HG02852 (cell line): ENCODE measurements around the gene NAT14.
"Not testable (repeated sequence)": the region's sequence is repeated elsewhere in the genome, so short reads cannot be mapped to it uniquely, and the experiment has no call there.

ENCODE experiments used
- ATAC-seq: cut with Tn5 transposase; IDR thresholded peaks from one replicate; pipeline ENCODE4 v1.9.1; 2021; ENCODE audit warnings: mild to moderate bottlenecking, moderate library complexity; ENCODE audit not compliant: unreplicated experiment

NAT14 gene

DNA sequence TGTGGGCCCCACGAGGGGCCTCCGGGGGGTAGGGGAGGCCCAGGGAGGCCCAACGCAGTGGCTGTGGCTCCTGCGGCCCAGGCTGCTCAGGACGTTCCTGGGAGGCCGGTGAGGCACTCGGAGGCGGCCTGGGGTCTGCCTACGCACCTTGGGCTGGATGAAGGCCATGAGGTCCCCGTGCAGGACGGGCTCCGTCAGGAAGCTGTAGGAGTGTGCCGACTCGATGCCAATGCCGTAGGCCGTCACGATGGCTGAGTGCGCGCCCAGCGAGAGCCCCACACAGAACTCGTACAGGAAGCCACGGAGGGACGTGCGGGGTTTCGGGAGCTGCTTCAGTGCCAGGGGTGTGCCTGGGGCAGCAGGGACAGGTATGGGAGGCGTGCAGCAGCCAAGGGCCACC lies 46.0 kb downstream of the NAT14 start:
- ATAC-seq, result no peak

DNA sequence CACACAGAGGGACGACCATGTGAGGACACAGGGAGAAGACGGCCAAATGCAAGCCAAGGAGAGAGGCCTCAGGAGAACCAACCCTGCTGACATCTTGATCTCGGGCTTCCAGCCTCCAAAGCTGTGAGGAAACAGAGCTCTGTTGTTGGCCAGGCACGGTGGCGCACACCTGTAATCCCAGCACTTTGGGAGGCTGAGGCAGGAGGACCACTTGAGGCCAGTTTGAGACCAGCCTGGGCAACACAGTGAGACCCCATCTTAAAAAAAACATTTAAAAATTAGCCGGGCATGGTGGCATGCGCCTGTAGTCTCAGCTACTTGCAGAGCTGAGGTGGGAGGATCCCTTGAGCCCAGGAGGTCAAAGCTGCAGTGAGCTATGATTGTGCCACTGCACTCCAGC lies 49.3 kb downstream of the NAT14 start:
- not testable (repeated sequence) for ATAC-seq

GRCh38 chr19:55535173-55535964 lies 50.4 kb downstream of the NAT14 start:
- ATAC-seq, result no peak

- ATAC-seq, result no peak
Measured at GRCh38 chr19:55535965-55536350, 51.0 kb downstream of the NAT14 start.

DNA sequence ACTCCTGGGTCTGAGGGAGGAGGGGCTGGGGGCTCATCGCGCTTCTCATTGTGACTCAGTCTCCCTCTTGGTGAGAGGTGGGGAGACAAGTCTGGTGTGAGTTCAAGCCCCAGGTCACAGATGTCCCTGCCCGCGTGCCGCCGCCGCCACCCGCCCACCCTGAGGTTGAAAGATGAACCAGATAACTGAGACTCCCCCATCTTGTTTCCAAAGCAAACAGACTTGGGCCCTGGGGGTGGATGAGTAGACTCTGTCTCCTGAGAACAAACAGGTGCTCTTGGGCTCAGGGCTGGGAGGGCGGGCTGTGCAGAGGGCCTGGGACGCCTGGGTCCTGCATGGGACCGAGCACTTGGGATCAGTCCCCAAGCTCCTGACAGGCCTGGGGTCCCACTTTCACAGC lies 51.4 kb downstream of the NAT14 start:
- ATAC-seq, result no peak
